DMS 273 treated with DMSO at 0.1 percent for 48 hours (cell line): ENCODE measurements around the gene HADHB.
"Not testable (repeated sequence)": the region's sequence is repeated elsewhere in the genome, so short reads cannot be mapped to it uniquely, and the experiment has no call there.

Experiments used
- DNase-seq: peaks from one replicate; lab custom pipeline; 2025; lab: John Stamatoyannopoulos, UW

HADHB gene

DNA sequence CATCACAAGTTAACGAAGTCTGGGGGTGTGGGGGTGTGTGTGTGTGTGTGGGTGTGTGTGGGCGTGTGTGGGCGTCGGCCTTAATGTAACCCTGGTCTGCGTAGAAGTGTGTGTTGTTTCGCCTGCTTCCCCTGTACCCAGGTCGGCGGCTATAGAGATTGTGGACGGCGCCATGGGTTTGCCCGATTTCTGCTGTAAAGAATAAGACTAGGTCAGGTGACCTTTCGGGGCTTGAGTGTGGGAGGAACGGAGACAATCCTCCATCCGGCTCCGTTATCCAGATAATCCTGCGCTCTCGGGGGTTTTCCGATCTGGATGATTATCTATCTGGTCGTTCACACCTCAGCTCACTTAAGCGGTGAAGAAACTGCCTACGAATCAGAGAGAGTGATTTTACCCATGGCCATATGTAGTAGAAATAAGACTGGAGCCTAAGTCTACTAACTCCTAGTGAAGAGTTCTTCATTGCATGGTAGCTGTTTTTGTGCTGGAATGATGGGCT, 543 bp downstream of the HADHB start:
- peak; percentile 6 for DNase-seq

DNA sequence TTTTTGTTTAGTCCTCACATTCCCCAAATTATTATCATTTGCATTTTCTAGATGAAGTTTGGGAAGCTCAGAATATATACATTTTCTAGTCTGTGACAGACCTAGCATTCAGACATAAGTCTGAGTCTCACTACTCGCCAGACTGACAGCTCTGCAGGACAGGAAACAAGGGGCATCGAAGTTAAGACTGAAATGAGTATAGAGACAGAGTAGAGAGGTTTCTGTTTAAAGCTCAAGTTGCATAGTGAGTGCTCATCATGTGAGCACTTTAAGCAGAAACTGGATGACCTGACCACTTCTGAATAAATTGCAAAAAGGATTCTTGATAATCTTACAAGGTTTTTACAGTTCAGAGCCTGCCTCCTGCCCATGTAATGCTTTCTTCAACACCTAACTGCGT, 1.1 kb downstream of the HADHB start:
- no peak for DNase-seq

DNA sequence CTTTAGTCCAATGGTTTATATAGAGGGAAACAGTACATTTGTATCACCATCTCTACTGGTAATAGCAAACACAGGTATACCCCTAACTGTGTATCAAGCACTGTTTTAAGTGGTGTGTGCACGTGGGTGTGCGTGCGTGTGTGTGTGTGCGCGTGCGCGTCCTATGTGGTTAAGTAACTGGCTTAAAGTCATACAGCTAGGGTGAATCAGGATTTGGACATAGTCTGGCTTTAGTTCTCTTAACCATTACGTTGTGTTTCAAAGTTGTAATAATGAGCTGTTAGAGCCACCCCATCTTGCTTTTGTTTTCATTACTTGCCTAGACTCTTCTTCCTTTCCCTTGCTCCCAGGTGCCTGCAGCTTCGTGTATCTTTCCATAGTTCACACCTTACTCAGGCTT, 2.1 kb downstream of the HADHB start:
- DNase-seq: no peak

DNA sequence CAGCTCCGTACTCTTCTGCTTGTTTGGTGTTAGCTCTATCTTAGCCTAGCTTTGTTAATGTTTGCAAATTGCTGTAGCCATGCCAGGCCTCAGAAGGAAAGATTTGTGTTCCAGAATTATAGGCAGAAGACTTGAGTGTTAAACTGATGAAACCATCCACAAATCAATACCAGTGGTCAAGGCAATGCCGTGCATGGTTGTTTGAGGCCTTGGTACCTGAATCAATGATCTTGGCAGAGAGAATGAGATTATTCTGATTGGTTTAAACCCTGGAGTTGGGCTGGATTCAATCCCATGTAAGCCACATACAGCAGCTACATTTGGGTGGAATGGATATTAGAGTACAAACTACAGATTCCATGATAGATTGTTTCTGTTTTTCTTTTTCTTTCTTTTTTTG, 4.9 kb downstream of the HADHB start:
- DNase-seq: no peak

DNA sequence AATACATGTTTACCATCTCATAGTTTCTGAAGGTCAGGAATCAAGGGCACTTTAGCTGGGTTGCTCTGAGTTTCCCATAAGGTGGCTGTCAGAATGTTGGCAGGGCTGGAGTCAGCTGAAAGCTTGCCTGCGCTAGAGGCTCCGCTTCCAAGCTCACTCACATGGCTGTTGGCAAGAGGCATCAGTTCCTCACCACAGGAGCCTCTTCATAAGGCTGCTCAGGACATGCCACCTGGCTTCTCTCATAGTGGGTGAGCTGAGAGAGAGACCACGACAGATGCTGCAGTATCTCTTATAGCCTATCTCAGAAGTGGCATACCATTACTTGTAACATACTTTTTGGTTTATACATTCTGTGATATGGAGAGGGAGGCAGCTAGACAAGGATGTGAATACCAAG, 7.2 kb downstream of the HADHB start:
- peak; percentile 81 for DNase-seq

DNA sequence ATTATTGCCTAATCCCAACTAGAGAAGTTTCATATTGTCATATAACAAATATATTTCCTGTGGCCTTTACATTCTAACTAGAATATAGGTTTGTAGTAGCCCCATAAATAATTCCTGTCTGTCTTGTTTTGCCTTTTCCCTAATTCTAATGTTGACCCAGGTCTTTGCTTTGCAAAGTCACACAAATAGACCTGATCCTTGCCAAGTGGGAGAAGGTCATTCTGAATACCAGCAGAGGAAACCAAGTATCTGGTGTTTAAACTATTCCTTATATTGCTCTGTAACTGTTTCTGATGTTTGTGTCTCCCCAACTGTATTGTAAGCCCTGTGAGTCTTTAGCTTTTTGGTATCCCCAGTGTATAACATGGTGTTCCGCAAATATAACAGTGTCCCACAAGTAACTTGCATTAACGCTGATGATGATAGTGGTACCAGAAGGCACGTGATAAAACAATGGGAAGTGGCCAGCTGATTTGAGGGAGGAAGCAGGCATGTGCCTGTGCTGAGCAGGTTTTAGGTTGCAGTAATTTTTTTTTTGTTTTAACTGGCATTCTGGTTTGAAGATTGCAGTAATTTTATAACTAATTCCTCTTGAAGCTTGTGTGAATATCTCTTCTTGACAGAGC, 11.1 kb downstream of the HADHB start:
- DNase-seq: no peak

DNA sequence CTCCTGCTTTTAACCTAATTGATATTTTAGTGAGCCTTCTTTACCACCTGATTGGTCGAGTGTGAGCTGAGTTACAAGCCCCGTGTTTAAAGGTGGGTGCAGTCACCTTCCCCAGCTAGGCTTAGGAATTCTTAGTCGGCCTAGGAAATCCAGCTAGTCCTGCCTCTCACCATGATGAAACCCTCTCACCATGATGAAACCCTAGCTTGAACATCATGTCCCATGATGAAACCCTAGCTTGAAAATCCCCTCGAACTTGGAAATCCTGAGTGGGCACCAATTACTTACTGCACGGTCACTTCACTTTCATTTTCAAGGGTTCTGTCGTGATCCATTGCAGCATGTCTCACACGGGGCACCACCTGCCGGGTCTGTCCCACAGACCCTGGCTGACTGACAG, 14.1 kb downstream of the HADHB start:
- not testable (repeated sequence) for DNase-seq

DNA sequence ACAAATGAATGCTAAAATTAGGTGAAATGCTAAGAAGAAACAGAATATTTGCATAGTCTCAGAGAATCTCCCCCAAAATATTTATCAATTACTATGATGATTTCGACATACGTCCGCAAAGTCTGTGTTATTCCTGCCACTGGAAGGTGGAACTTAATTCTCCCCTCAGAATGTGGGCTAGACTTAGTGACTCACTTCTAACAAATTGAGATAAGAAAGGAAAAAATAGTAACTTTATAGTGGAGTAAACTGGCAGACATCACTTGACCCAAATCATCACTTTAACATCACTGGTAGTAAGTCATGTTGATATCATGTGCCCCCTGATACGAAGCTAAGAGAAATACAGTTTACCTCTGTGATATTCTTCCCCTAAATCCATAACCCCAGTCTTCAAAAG, 23.5 kb downstream of the HADHB start:
- no peak for DNase-seq

DNA sequence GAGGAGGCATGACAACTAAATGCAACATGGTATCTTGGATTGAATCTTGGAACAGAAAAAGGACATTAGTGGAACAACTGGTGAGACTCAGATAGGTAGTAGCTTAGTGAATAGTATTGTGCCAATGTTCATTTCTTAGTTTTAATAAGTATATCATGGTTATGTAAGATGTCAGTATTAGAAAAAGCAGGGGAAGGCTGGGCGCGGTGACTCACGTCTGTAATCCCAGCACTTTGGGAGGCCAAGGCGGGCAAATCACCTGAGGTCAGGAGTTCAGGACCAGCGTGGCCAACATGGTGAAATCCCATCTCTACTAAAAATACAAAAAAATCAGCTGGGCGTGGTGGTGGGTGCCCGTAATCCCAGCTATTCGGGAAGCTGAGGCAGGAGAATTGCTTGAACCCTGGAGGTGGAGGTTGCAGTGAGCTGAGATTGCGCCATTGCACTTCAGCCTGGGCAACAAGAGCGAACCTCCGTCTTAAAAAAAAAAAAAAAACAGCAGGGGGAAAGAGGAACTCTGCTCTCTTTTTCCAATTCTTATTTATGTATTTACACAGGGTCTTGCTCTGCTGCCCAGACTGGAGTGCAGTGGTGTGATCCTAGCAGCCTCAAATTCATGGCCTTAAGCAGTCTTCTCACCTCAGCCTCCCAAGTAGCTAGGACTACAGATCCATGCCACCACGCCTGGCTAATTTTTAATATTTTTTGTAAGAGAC, 24.1 kb downstream of the HADHB start:
- DNase-seq: not testable (repeated sequence)

DNA sequence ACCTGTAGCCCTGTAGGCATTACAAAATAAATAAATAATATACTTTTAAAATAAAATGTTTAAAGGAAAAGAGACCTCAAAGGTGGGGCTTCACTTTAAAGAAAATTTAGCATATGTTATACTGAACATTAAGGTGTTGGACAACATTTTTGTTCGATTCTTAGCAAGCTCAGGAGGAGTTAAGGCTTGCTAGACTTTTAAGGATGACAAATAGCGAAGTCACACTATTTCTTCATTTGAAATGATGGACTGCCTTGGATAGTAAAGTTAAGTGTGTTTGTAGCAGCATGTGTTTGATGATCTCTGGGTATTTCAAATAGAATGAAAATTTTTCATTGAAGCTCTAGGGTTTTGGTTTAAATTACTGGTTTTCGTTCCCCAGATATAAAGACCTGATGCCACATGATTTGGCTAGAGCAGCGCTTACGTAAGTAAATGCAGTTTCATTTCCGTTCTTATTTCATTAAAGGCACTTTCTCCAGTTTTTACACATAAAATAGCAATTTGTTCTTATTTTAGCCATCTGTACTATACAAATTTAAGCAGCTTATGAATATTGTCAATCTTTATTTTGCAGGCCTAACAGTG, 24.9 kb downstream of the HADHB start:
- DNase-seq: no peak

DNA sequence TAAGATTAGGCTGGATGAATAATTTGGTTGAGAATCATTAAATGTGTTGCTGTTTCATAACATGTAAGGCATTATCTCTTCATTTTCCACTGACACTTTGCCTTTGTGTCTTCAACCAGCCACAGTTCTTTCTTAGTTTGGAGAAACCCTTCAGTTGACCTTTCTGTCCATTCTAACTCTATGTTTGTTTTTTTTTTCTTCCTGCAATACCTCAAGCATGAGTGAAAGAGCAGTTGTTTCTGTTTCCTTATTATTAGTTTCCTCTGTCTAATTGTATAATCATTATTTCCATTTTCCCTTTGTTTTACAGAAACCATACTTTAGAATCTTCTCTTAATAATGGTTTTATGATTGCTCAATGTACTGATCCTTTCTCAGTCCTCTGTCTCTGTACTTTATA, 25.6 kb downstream of the HADHB start:
- DNase-seq: no peak

DNA sequence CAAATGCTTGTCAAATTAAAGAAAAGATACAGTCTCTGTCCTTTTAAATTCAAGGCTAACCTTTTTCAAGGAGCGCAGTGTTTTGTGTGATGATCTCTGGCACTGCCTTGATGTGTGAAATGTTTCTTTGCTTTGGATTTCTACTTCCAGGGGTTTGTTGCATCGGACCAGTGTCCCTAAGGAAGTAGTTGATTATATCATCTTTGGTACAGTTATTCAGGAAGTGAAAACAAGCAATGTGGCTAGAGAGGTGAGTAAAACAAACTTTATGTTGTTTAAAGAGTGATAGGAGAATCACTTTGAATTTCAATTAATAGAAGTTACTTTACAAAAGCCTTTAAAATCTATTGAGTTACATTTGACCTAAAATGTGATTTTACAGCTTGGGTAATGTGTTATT, 28.8 kb downstream of the HADHB start:
- no peak for DNase-seq

DNA sequence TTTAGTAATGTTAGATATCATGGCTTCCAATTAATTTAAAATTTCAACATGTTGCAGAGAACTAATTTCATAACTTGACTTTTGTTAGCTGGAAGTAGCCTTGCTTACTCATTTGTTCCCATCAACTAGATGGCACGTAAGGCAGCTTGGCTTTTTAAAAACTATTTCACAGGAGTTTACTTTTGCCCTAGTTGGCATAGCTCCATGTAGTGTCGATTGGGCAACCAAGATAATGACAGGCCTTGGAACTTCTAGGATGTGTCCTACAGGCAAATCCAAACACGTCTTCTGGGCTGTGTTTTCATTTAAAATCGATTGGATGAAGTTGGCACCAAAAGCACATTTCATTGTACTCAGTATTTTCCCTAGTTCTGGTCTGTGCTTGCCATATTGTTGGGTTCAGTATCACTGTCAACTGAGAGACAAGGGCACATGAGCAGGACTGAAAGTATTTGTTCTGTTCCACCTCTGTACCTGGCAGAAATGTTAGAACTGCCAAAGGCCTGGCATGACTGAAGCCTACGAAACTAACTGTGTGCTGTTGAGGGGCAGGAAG, 29.4 kb downstream of the HADHB start:
- DNase-seq: peak; percentile 65

DNA sequence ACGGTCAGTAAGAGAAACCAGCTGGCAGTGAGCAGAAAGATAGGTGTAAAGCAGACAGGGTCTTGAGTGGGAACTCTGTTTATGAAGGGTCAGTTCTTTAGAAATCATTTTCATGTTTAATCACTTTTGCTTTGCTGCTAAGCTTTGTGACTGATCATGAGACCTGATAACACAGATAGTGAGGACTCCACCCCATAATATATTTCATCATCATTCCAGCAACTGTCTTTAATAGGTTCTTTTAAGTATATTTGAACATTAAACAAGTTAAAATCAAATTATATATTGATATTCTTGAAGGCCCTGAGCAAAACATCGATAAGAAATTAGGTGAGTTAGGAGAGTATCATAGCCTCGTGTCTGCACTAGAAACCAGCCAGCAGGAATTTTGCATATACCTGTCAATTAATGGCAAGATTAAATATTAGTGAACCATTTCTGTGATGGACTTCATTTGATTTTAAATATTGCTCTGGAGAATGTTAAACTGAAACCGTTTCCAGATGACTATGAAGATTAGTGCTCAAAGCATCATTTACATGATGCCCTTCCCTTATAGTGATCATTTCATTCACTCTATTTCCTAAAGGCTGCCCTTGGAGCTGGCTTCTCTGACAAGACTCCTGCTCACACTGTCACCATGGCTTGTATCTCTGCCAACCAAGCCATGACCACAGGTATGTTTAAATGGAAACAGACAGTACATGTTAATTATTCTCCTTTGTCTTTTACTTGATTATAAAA, 31.9 kb downstream of the HADHB start:
- no peak for DNase-seq

DNA sequence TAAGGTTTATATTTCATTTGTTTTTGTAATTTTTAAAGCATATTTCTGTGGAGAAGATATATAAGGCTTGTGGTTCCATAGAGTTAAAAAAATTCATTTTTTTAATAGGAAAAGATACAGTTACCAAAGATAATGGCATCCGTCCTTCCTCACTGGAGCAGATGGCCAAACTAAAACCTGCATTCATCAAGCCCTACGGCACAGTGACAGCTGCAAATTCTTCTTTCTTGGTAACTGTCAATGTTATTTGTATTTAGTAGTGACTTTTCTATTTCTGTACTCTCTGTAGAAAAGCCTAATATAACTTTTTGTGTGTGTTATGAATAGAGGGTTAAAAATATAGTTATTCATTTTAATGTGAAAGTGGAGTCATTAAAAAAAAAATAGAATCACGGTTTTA, 35.1 kb downstream of the HADHB start:
- no peak for DNase-seq

DNA sequence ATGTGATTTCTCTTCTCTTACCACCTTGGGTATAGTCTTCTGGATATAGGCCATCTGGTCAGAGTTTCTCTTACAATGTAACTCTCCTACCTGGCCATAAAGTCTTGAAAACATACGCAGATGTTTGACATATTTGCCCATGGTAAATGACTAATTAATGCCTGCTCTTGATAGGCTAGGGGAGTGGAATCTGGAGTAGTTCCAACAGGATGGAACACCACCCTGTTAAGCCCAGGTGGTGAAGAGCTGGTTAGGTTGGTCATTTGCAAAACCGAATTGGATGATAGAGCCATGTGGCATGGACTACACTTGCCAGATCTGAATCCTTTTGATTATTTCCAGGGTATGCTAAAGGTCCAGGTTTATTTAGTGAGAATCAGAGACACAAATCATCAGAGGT, 36.5 kb downstream of the HADHB start:
- DNase-seq: peak; percentile 30

DNA sequence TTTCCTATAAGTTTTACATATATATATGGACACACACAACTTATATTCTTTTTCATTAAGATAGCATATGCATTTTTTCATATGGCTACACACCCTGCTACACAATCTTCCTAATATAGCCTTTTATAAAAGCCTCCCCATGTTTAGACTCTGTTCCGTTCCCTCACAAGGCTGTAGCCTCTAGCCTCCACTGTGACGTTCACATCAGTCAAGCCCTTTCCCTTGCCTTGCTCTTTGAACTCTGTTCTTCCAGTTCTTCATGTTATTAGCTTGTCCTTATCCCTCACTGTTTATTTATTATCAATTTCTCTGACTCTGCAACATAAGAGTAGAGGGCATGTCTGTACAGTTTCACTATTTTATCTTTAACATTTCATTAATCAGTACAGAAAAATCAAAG, 38.9 kb downstream of the HADHB start:
- DNase-seq: no peak

DNA sequence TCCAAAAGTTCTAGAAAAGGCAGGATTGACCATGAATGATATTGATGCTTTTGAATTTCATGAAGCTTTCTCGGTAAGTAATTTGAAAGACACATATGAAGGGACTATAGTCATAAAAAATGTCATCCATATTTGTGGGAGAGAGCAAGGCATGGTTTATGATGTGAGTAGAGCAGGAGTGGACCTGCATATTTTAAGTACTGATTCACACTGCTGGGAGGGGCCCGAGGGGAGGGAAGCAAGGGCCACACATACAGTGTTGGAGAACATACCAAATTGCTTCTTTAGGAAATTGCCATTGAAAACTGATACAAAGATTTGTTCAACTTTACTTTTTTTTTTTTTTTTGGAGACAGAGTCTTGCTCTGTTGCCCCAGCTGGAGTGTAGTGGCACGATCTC, 39.4 kb downstream of the HADHB start:
- no peak for DNase-seq

DNA sequence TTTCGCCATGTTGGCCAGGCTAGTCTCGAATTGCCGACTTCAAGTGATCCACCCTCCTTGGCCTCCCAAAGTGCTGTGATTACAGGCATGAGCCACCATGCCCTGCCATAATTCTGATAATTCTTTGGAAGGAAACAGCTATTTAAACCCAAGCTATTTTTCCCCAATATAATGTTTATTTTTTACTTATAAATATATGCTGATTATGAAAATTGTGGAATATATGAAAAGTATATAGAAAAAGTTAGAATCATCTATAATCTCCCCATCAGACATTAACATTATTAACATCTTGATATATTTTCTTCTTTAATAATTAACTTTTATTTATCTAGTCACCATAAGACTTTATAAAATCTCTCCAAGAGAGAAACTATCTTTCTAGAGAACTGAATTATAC, 41.2 kb downstream of the HADHB start:
- no peak for DNase-seq

DNA sequence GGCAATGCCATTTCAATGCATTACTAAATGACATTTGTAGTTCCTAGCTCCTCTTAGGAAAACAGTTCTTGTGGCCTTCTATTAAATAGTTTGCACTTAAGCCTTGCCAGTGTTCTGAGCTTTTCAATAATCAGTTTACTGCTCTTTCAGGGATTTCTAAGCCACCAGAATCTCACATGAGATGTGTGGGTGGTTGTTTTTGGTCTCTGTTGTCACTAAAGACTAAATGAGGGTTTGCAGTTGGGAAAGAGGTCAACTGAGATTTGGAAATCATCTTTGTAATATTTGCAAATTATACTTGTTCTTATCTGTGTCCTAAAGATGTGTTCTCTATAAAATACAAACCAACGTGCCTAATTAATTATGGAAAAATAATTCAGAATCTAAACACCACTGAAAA, 45.3 kb downstream of the HADHB start:
- no peak for DNase-seq

DNA sequence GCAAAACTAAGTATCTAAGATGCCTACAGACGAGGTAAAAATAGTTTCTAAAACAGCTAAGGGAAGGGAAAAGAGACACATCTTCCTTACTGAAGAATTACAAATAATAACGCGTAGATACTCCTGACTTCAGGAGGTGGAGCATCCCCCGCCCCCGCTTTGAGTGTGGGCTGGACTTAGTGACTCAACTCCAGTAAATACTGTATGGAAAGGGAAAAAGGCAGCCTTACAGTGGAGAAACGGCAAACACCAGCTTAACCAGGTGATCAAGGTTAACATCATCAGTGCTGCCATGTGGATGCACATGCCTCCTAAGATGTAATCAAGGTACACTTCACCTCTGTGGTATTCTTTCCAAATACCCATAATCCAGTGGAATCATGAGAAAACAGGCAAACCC, 47.9 kb downstream of the HADHB start:
- no peak for DNase-seq

DNA sequence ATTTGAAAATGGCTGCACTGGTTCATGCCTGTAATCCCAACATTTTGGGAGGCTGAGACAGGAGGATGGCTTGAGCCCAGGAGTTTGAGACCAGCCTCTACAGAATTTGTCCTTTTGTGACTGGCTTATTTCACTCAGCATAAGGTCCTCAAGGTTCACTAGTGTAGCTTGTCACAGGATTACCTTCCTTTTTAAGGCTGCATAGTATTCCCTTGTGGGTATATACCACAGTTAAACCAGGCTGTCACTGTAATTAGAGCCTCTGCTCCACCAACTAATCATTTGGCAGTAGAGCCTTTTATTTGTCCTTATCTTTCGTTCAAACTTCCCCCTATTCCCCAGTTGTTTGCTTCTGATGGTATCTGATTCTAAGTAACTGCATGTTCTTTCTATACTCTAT, 50.8 kb downstream of the HADHB start:
- no peak for DNase-seq

DNA sequence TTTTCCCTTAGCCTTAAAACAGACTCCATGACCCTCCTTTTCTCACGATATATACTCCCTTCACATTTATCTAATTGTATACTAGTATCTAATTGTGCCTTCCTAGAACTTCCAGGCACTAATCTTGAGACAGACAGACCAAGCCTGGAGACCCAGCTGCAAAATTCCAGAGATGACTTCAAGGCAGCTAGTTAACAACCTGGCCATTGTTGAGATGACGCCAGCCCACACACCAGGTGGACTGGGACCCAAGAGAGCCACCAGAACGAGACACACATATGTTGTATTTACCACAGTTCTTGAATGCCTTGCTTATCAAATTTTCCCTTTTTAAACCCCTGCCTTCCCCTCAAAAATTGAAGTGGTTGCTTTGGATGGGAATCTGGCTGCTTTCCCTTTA, 52.3 kb downstream of the HADHB start:
- no peak for DNase-seq
